Stimulated activated CD4-positive, alpha-beta T cell treated with anti-CD3 and anti-CD28 coated beads, Interleukin-2, amount 100 ng/mL, for 24 hours (primary cell): Measurements from ENCODE around the gene ATP5PD.
"Not testable (repeated sequence)": the region's sequence is repeated elsewhere in the genome, so short reads cannot be mapped to it uniquely, and the experiment has no call there.

Experiments used
- DNase-seq, 2 donors: peaks; one replicate each; pipeline ENCODE4 v3.0.0-alpha.2; 2020

The ATP5PD gene

DNA sequence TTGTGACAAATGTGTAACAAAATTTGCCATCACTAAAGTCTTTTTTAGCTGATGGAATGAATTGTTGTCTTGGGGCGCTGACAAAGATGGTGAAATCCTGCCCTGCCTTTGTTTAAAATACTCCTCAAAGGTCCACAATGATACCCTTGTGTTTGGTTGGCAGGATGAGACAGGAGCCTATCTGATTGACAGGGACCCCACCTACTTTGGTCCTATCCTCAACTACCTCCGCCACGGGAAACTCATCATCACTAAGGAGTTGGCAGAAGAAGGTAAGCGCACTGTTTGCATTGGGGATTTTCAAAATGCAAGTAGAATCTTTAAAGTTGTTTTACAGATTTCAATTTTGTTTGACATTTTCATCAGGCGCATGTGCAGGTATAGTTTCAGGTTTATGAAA is 2.3 kb upstream of the ATP5PD start:
- no peak for DNase-seq

DNA sequence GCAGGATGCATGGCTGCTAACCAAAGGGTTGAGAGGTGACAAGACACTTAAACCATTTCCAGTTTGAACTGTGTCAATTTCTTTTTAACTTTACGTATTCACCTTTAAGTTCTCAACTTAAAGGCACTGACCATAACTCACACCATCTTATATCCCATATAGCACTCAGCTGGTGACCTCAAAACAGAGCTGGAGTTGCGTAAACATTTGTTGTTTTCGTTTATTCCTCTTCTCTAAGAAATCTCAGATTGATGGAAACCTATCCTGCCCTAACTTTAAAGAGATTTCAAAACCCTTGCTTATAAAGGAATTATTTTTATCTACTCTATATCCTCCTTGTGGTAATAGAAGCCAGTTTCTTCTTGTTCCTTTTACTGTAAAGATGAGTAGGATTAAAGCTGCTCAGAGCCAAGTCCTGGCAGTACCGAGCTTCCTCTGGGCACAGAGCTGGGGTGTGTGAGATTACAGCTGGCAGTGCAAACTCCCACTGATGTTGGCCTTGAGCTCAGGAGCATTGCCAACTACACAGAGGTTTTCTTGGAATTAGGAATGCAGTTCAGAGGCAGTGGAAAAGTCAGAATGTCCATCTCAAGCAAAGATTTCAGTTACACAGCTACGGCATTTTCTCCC is 1.6 kb upstream of the ATP5PD start:
- DNase-seq, result no peak

DNA sequence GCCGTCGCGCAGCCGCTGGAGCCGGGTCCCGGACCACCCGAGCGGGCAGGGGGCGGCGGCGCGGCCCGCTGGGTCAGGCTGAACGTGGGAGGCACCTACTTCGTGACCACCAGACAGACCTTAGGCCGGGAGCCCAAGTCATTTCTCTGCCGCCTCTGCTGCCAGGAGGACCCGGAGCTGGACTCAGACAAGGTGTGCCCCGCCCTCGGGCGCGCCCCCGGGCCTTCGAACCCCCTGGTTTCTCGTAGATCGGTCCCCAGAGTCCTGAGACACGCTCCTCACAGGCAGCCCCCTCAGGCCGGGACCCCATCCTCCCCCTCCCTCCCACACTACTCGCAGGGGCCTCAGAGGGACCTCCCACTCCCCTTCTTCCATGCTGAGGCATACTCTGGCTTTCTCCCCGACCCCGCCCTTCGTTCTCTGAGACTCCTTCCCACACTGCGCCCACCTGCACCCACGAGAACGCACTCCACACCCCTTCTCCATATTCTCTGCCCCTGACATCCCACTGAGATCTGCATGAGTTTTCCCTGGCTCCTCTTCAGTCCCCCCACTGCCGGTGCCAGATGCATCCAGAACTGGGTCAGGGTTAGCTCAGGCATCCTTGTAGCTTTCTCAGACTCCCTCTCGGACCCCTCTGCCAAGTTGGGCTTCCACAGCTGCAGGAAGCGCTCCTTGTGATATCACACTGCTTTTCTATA is 779 bp upstream of the ATP5PD start:
- peak; percentile 28 to 38 for DNase-seq

DNA sequence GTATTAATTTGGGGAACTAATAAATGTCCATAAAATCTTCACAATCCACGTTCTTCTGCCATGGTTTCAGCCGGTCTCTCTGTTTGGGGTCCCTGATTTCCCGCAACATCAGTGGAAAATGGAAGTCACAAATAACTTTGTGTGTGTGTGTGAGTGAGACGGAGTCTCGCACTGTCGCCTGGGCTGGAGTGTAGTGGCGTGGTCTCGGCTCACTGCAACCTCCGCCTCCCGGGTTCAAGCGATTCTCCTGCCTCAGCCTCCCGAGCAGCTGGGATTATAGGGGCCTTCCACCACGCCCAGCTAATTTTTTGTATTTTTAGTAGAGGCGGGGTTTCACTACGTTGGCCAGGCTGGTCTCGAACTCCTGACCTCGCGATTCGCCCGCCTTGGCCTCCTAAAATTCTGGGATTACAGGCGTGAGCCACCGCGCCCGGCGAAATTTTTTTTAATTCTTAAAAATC is 793 bp downstream of the ATP5PD start:
- peak in 1 of 2 donors; percentile 61 for DNase-seq

DNA sequence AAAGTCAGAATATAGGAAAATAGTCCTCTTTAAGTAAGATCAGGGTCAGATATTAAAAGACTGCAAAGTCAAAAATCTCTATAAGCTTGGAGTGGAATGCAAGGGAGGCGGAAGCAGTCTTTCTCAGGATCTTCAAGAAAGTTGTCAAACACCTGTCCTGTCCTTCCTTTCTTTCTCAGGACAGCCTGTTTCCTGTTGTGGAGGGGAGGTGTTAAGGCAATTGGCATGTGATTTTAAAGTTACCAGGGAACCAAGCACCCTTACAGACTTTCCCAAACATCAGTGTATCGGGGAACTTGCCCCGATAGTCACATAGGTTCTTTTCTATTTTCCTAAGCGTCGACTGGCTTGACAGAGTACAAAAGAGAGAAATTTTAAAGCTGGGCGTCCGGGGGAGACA is 2.1 kb downstream of the ATP5PD start:
- DNase-seq, result no peak

DNA sequence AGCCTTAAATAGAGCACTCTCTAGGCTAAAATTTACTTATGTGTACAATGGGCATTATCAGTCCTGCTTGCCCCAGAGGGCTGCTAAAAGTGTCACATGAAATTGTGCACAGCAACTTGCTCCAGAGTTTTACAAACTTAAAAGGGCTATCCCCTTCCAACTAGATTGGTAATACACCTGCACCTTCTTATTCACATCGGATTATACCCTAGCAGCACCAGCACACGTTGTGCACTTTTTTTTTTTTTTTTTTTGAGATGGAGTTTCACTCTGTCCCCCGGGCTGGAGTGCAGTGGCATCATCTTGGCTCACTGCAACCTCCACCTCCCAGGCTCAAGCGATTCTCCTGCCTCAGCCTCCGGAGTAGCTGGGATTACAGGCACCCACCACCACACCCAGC is 3.0 kb downstream of the ATP5PD start:
- DNase-seq, result not testable (repeated sequence)

DNA sequence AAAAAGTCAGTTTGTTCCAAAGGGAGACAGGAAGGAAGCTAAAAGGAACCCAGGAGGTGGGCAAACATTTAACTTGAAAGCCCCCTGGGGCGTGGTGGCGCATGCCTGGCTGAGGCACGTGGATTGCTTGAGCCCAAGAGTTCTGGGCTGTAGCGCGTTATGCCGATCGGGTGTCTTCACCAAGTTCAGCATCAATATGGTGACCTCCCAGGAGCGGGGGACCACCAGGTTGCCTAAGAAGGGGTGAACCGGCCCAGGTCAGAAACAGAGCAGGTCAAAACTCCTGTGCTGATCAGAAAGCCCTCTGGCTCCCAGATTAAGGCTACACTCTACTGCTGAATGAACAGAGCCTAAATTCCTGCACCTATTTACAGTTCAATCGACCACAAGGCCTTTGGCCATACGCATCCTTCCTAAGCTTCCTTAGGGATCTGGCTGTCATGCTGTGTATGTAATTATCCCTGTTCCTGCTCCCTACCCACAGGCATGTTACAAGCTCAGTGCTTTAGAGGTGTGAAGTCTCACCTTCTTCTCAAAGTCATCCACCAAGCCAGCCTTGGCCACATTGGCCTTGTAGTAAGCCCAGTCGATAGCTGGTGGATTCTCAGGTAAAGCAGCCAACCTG is 5.0 kb downstream of the ATP5PD start:
- no peak for DNase-seq

DNA sequence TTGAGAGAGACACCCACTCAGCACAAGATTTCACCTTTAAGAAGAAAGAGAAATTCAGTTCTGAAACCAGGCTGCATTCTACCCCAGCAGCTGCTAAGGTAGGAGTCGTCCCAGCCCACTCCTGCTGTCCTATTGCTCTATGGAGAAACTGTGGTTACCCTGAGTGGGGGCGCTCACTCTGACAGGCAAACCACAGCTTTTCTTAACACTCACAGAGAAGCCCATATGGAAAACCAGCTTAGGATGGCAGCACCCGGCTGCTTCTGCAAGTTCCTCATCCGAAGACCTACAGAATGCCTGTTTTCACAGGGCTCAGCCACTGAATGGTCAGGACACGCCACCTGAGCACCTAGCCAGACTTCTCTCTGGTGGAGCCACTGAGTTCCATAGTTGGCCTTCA is 7.5 kb downstream of the ATP5PD start:
- DNase-seq, result no peak

DNA sequence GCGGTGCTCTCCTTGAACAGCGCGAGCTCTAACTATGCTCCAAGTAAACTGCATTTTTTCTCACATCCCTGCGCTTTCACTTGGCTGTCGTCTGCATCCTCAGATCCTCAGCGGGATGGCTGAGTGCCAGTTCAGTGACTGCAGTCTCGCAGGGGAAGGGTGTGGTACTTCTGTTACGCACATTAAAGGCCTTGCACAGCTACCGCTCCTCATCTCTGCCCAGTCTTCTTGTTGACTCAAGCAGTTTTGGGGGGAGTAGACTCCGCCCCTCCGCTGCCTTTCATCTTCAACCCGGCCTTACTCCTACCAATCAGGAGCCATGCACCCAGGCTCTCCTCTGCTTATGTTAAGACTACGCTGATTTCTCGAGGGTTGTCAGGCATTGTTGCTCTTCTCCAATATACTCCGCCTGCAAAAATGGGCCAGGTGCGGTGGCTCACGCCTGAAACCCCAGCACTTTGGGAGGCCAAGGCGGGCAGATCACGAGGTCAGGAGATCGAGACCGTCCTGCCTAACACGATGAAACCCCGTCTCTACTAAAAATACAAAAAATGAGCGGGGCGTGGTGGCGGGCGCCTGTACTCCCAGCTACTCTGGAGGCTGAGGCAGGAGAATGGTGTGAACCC is 10.0 kb downstream of the ATP5PD start:
- peak; percentile 73 to 80 for DNase-seq

DNA sequence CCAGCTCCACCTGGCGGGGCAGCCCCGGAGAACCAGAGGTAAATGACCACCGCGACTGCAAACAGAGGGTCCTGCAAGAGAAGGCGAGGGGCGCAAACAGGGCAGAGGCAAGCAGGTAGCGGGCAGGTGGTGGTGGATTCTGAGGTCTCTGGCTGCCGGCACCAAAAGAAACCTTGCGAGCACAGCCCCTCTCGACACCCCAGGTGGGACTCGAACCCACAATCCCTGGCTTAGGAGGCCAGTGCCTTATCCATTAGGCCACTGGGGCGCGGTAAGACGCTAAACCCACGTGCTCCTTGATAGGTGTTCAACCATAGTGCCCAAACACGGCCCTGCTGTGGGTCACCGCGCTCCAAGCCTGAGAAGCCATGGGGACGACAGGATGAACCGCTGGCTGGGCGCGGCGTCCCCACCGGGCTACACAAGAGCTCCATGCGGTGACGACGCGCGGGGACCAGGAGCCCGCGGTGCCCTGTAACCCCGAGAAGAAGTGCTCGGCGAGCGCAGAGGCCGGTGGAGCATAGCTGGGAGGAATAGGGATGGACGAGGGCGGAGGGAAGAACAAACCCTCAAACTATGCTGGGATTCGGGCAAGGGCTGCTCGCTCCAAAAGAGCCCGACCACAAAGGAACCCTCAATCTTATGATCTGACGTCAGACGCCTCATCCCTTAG is 12.4 kb downstream of the ATP5PD start:
- peak; percentile 95 to 99 for DNase-seq

DNA sequence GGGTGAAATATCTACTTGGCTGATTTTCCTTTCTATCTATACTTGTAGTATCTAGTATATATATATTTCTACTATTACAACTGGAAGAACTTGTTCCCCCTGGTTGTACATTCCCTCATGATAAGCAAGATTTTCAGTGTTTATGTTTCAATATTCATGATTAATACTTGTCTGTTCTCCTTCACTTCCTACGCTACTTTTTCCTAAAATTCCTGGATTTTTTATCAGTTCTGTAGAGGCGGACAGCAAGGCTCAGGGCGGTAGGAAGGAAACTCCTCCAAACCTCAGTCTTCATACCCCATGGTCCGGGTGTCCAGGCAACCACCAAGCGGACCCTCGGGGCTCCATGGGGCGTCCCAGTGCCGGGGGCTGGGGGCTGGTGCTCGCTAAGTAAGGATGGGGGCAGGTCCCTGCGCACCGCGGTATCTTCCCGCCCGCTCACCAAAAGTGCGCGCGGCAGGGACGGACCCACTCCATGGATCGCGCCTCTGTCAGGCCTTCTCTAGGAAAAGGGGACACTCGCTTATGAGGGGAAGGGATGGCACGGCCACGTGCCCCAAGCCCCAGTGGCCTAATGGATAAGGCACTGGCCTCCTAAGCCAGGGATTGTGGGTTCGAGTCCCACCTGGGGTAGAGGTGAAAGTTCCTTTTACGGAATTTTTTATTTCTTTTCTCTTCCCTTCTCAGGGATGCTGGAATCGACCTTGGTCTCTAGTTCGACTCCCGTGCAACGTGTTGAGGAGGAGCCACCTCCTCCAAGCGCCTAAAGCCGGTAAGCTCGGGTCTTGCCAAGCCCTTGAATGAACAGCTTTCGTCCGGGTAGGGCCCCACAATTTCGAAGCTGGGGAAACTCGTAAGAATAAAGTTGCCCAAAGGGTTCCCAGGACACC is 13.2 kb downstream of the ATP5PD start:
- DNase-seq, result peak; percentile 94 to 98

DNA sequence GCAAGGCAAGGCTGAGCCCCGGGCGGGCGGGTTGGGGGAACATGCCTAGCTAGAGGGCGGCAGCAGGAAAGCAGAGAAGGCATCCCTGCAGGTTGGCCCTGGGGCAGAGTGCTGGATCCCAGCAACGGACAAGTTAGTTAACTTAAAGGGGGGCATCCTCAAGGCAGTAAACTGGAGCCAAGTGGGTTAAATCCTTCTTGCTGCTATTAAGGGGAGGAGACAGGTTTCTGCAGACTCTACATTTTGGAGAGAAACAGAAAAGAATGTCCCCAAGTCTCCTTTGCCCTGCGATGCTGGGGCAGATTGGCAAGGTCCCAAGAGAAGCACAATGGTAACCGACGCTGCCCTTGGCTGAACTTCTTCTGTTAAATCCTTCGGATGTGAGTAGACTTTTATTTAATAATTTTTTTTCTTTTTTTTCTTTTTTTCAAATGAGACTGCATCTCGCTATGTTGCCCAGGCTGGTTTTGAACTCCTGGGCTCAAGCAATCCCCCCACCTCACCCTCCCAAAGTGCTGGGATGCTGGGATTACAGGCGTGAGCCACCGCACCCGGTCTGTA is 14.0 kb downstream of the ATP5PD start:
- DNase-seq, result no peak

DNA sequence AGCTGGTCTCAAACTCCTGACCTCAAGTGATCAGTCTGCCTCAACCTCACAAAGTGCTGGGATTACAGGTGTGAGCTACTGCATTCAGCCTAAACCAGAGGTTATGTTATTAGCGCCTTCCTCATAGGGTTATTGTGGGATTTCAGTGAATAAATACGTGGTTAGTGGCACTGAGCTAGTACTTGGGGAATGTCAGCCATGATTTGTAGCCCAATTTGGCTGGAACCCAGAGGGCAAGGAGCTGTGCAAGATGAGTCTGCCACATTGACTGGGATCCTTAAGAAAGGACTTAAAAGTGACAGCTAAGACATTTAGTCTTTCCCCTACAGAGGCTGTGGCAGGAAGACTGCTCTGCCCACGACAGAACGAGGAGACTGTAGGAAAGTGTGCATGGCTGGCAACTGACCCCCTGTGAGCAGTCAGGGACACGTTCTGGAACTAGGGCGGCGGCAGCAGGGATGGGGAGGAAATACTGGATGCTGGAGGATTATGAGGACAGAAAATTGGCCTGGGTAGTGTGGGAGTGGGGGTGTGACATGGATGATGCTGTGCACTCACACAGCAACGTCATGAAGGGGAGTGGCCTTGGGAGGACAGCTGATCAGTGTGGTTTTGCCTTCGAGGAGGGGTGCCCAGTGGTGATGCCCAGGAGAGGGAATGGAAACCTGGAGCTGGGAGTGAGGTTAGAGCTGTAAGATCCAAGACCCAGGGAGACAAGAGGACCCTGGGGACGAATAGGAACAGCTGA is 14.6 kb downstream of the ATP5PD start:
- DNase-seq, result peak; percentile 65 to 67

DNA sequence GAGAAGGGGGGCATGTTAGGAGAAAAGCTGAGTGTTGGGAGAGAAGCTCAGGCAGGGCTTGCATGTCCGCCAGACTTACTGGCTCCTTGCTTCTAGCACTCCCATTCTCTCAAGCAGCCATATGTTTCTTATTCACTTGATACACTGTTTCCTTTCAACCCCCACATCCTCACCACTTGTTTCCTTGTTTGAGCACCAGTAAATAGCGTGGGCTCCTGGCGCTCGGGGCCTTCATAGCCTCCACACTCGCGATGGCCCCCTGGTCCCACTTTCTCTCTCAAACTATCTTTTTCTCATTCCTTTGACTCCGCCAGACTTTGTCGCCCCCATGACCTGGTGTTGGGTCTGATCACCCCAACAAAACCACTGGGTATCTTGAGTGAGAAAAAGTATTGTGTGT is 16.6 kb downstream of the ATP5PD start:
- no peak for DNase-seq

DNA sequence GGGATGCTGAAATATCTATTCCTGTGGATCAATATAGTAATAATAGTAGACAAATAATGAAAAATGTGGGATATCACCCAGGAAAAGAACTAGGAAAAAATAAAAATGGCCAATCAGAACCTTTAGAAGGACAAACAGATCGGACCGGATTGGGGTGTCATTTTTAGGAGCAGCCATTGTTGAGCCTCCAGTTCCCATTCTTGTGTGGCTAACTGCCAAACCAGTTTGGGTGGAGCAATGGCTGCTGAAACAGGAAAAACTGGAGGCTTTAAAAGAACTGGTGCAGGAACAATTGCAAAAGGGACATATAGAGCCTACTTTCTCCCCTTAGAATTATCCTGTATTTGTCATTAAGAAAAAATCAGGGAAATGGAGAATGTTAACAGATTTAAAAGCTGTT is 20.1 kb downstream of the ATP5PD start:
- DNase-seq, result not testable (repeated sequence)

DNA sequence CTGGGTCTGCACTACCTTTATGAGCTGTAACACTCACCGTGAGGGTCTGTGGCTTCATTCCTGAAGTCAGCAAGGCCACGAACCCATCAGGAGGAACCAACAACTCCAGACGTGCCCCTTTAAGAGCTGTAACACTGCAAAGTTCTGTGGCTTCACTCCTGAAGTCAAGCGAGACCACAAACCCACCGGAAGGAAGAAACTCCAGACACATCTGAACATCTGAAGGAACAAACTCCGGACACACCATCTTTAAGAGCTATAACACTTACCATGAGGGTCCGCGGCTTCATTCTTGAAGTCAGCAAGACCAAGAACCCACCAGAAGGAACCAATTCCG is 21.4 kb downstream of the ATP5PD start:
- DNase-seq, result not testable (repeated sequence)

DNA sequence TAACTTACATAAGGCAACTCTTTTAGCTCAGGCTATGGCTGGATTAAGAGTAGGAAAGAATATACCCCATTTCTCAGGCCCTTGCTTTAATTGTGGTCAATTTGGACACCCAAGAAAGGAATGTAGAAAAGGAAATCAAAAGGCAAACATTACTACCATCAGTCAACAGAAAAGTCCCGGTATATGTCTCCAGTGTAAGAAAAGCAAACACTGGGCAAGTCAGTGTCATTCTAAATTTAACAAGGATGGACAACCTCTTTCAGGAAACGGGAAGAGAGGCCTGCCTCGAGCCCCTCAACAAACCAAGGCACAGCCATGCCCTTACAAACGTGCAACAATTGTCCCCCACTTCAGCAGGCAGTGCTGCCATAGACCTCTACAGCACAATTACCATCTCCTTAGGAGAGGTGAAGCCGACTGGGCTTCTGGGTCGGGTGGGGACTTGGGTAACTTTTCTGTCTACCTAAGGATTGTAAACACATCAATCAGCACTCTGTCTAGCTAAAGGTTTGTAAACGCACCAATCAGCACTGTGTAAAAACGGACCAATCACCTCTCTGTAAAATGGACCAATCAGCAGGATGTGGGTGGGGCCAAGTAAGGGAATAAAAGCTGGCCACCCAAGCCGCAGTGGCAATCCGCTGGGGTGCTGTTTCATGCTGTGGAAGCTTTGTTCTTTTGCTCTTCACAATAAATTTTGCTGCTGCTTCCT is 21.9 kb downstream of the ATP5PD start:
- DNase-seq, result peak; percentile 27 to 36

DNA sequence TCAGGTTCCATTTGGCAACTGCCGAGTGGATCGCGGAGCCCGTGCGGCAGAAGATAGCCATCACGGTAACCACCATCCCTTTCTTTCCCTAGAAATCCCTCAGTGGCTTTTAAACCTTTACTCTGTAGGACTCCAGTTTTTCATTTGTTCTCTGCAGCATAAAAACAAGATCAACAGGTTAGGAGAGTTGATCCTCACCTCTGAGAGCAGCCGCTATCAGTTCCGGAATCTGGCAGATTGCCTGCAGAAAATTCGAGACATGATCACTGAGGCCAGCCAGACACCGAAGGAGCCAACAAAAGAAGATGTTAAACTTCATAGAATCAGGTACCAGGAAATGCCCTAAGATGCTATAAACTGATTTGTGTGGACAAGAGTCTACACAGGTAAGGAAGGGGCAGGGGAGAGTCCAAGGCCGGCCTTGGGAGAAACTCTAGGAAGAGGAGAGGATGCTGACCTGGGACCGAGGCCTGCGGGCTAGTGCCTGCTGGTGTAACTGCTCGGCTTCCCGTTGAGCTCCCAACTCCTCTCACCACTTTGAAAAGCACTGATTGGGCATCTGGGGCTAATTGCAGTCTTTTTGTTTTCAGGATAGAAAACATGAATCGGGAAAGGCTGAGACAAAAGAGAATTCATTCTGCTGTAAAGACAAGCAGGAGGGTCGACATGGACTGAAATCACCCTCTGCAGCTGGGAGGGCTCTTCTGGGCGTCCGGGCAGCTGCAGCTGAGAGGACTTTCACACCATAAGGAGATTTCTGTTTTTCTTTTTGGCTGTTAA is 26.2 kb downstream of the ATP5PD start:
- no peak for DNase-seq

DNA sequence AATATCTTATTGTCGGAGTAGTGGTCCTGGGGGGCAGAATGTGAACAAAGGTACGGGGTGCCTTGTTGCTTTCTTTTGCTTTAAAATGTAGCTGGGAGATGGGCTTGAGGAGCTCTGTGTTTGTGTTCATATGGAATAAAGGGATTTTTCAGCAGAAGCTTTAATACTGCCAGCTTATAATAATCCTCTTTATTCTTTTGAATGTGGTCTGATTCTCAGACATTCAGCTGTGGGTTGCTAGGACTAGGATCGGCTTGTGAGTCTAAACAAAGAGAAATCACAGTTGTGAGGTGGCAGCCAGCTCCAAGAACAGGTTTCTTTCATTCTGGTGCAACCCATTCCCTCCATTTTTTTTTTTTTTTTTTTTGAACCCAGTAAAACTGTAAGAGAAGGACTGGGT is 27.1 kb downstream of the ATP5PD start:
- DNase-seq, result no peak

DNA sequence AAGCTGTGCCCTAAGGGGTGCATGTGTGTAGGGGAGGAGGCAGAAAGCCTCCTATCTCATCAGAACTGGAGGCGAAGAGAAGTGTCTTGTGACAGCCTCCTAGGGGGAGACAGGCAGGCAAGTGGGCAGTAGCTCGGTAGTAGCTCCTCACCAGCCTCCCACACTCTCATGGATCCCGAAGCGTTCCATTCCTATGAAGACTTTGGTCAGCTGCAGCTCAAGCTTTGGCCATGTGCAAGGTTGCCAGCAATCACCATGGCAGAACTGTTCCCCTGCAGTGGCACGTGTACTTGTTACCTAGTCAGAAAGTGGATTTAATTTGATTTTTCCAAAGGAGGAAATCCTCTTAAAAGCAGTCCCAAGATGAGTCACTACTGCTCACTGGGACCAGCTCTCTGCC is 27.6 kb downstream of the ATP5PD start:
- no peak for DNase-seq
